CMK (cell line): ENCODE results near the gene TMPRSS7.
"Not testable (repeated sequence)": the region's sequence is repeated elsewhere in the genome, so short reads cannot be mapped to it uniquely, and the experiment has no call there.

Experiments used
- DNase-seq: peaks from one replicate; pipeline ENCODE4 v3.0.0-alpha.2; 2010; ENCODE audit warnings: low read depth

TMPRSS7 gene

GRCh38 chr3:112013058-112013783 is 21.3 kb upstream of the TMPRSS7 start:
- no peak for DNase-seq

- no peak for DNase-seq
Observed at GRCh38 chr3:112013784-112014143, 20.8 kb upstream of the TMPRSS7 start.

GRCh38 chr3:112017091-112017490 is 17.4 kb upstream of the TMPRSS7 start:
- no peak for DNase-seq

GRCh38 chr3:112018712-112019111 is 15.8 kb upstream of the TMPRSS7 start:
- no peak for DNase-seq

- no peak for DNase-seq
Observed at GRCh38 chr3:112019716-112020115, 14.8 kb upstream of the TMPRSS7 start.

- no peak for DNase-seq
Observed at GRCh38 chr3:112020674-112021085, 13.9 kb upstream of the TMPRSS7 start.

- DNase-seq: no peak
Observed at GRCh38 chr3:112027142-112027541, 7.4 kb upstream of the TMPRSS7 start.

- DNase-seq: no peak
Observed at GRCh38 chr3:112027826-112028225, 6.7 kb upstream of the TMPRSS7 start.

- DNase-seq: no peak
Observed at GRCh38 chr3:112030901-112031300, 3.6 kb upstream of the TMPRSS7 start.

- no peak for DNase-seq
Observed at GRCh38 chr3:112032098-112032731, 2.3 kb upstream of the TMPRSS7 start.

GRCh38 chr3:112035241-112035640 is 705 bp downstream of the TMPRSS7 start:
- DNase-seq: no peak

GRCh38 chr3:112037194-112037593 is 2.7 kb downstream of the TMPRSS7 start:
- DNase-seq: not testable (repeated sequence)

GRCh38 chr3:112038863-112039262 is 4.3 kb downstream of the TMPRSS7 start:
- no peak for DNase-seq

GRCh38 chr3:112041321-112041720 is 6.8 kb downstream of the TMPRSS7 start:
- no peak for DNase-seq

- DNase-seq: no peak
Observed at GRCh38 chr3:112042842-112043280, 8.3 kb downstream of the TMPRSS7 start.

- DNase-seq: peak; percentile 12
Observed at GRCh38 chr3:112043621-112044201, 9.2 kb downstream of the TMPRSS7 start.

GRCh38 chr3:112046599-112046998 is 12.1 kb downstream of the TMPRSS7 start:
- no peak for DNase-seq

- DNase-seq: no peak
Observed at GRCh38 chr3:112047264-112047663, 12.7 kb downstream of the TMPRSS7 start.

- no peak for DNase-seq
Observed at GRCh38 chr3:112048911-112049310, 14.4 kb downstream of the TMPRSS7 start.

GRCh38 chr3:112053229-112053628 is 18.7 kb downstream of the TMPRSS7 start:
- no peak for DNase-seq

GRCh38 chr3:112056451-112056929 is 22.0 kb downstream of the TMPRSS7 start:
- DNase-seq: no peak

GRCh38 chr3:112059497-112059896 is 25.0 kb downstream of the TMPRSS7 start:
- no peak for DNase-seq

GRCh38 chr3:112061152-112061551 is 26.6 kb downstream of the TMPRSS7 start:
- no peak for DNase-seq
